Stimulated activated CD8-positive, alpha-beta memory T cell treated with anti-CD3 and anti-CD28 coated beads, Interleukin-2, amount 100 ng/mL, for 1 hour (primary cell): ENCODE data around the gene PLS3.
"Not testable (repeated sequence)": the region's sequence is repeated elsewhere in the genome, so short reads cannot be mapped to it uniquely, and the experiment has no call there.

Experiments used
- DNase-seq, 2 donors: peaks; one replicate each; pipeline ENCODE4 v3.0.0-alpha.2; 2020; ENCODE audit warnings: low read depth in 2 of 2

Gene PLS3

GRCh38 chrX:115560978-115561604 lies at the start of gene PLS3:
TSS of gene PLS3 (plus strand) at chrX:115561174. CDS start at chrX:115610251, 49,077 bp downstream.
- no peak for DNase-seq

- DNase-seq = no peak
These were observed 42.9 kb upstream of the PLS3 start for GRCh38 chrX:115518113-115518512.

GRCh38 chrX:115521741-115522140 lies 39.2 kb upstream of the PLS3 start:
- no peak for DNase-seq

GRCh38 chrX:115522952-115523351 lies 38.0 kb upstream of the PLS3 start:
- DNase-seq = no peak

- no peak for DNase-seq
These were observed 35.5 kb upstream of the PLS3 start for GRCh38 chrX:115525486-115525885.

- DNase-seq = no peak
These were observed 29.1 kb upstream of the PLS3 start for GRCh38 chrX:115531818-115532403.

- no peak for DNase-seq
These were observed 27.5 kb upstream of the PLS3 start for GRCh38 chrX:115533485-115533884.

GRCh38 chrX:115534383-115534782 lies 26.6 kb upstream of the PLS3 start:
- DNase-seq = no peak

- DNase-seq = no peak
These were observed 25.6 kb upstream of the PLS3 start for GRCh38 chrX:115535421-115535820.

GRCh38 chrX:115535844-115536243 lies 25.1 kb upstream of the PLS3 start:
- DNase-seq = no peak

- DNase-seq = no peak
These were observed 21.1 kb upstream of the PLS3 start for GRCh38 chrX:115539841-115540240.

GRCh38 chrX:115541045-115541444 lies 19.9 kb upstream of the PLS3 start:
- not testable (repeated sequence) for DNase-seq

GRCh38 chrX:115547448-115547847 lies 13.5 kb upstream of the PLS3 start:
- DNase-seq = no peak

- DNase-seq = no peak
These were observed 12.0 kb upstream of the PLS3 start for GRCh38 chrX:115549008-115549407.

- DNase-seq = no peak
These were observed 7.8 kb upstream of the PLS3 start for GRCh38 chrX:115553171-115553570.

GRCh38 chrX:115559672-115560071 lies 1.3 kb upstream of the PLS3 start:
- no peak for DNase-seq

GRCh38 chrX:115560211-115560977 lies 580 bp upstream of the PLS3 start:
- no peak for DNase-seq

- DNase-seq = no peak
These were observed 868 bp downstream of the PLS3 start for GRCh38 chrX:115561605-115562479.

GRCh38 chrX:115562480-115562847 lies 1.5 kb downstream of the PLS3 start:
- no peak for DNase-seq

- DNase-seq = no peak
These were observed 2.7 kb downstream of the PLS3 start for GRCh38 chrX:115563633-115564162.

GRCh38 chrX:115564243-115564642 lies 3.3 kb downstream of the PLS3 start:
- DNase-seq = no peak

GRCh38 chrX:115565888-115566287 lies 4.9 kb downstream of the PLS3 start:
- DNase-seq = no peak
